ENCODE results near the gene RPP21. TPM values are rescaled to one million over a fixed set of nuclear protein-coding genes. Genes with fewer than 3 reads are reported as not detected.

The RPP21 gene
- total RNA-seq, 1 experiment from 2014 or later, result 48.2 TPM

- no peak for DNase-seq (ENCODE audit: low spot score)
These were observed 33.5 kb downstream of the RPP21 start for GRCh38 chr6:30378290-30378937.

GRCh38 chr6:30380464-30380863 is 35.5 kb downstream of the RPP21 start:
- no peak for DNase-seq (ENCODE audit: low spot score)

GRCh38 chr6:30386166-30386565 is 41.2 kb downstream of the RPP21 start:
- DNase-seq (ENCODE audit: low spot score), result no peak

- no peak for DNase-seq (ENCODE audit: low spot score)
These were observed 46.3 kb downstream of the RPP21 start for GRCh38 chr6:30391240-30391639.

- no peak for DNase-seq (ENCODE audit: low spot score)
These were observed 49.2 kb downstream of the RPP21 start for GRCh38 chr6:30394139-30394538.

Other genes with a start within 250 kb of the RPP21 start
- 0.12 TPM in 1 of 2 replicates, not detected in the other for gene TRIM31, start 232.1 kb upstream of the RPP21 start, total RNA-seq (2014; rRNA removed; shearing (Covaris generic))
- not detected in 2 replicates for gene TRIM40, start 209.0 kb upstream of the RPP21 start, total RNA-seq (2014; rRNA removed; shearing (Covaris generic))
- not detected in 2 replicates for gene TRIM10, start 183.9 kb upstream of the RPP21 start, total RNA-seq (2014; rRNA removed; shearing (Covaris generic))
- 0.04 TPM in 1 of 2 replicates, not detected in the other for gene TRIM15, start 181.6 kb upstream of the RPP21 start, total RNA-seq (2014; rRNA removed; shearing (Covaris generic))
- gene TRIM26, start 131.8 kb upstream of the RPP21 start, total RNA-seq (2014; rRNA removed; shearing (Covaris generic)), result 39.6 and 50.5 TPM in 2 replicates
- gene TRIM39, start 18.2 kb upstream of the RPP21 start, total RNA-seq (2014; rRNA removed; shearing (Covaris generic)), result 7.2 and 11.2 TPM in 2 replicates
- 82.8 and 95.1 TPM in 2 replicates for gene HLA-E, start 144.4 kb downstream of the RPP21 start, total RNA-seq (2014; rRNA removed; shearing (Covaris generic))
- gene GNL1, start 211.3 kb downstream of the RPP21 start, total RNA-seq (2014; rRNA removed; shearing (Covaris generic)), result 42.1 and 56.7 TPM in 2 replicates
- gene PRR3, start 212.1 kb downstream of the RPP21 start, total RNA-seq (2014; rRNA removed; shearing (Covaris generic)), result 17.9 and 25.4 TPM in 2 replicates
- gene ABCF1, start 226.3 kb downstream of the RPP21 start, total RNA-seq (2014; rRNA removed; shearing (Covaris generic)), result 30.7 and 46.7 TPM in 2 replicates